K562 (cell line): ENCODE results near the gene RNF39.

Source experiments
- EZH2 ChIP-seq: IDR thresholded peaks from 2 replicates; pipeline ENCODE4 v1.6.1; 2012; ENCODE audit warnings: low read depth, mild to moderate bottlenecking, inconsistent platforms, low read length, borderline replicate concordance
- KAT8 ChIP-seq: fragments of 450-650 bp; IDR thresholded peaks from 2 replicates; pipeline ENCODE4 v1.6.1; 2016; ENCODE audit warnings: low read depth, mild to moderate bottlenecking
- RAD21 ChIP-seq, 2 experiments: fragments of 250-450 bp in 1 of 2; fragments of 450-650 bp in 1 of 2; sonication (Bioruptor Pico) in 1 of 2; formaldehyde crosslinking in 1 of 2; IDR thresholded peaks in 1 of 2; conservative IDR thresholded peaks in 1 of 2; 2 replicates each; pipeline versions ENCODE4 v1.4.0 to v1.8.0; 2020 to 2022; ENCODE audit warnings: mild to moderate bottlenecking in 2 of 2, moderate library complexity in 1 of 2
- TRIM24 ChIP-seq, 2 experiments: fragments of 450-650 bp; IDR thresholded peaks; 2 replicates each; pipeline ENCODE4 v1.6.1; 2016
- ZFX ChIP-seq: sonication (generic); formaldehyde crosslinking; IDR thresholded peaks from 2 replicates; pipeline ENCODE4 v1.8.0; 2022; ENCODE audit warnings: mild to moderate bottlenecking, missing genetic modification reagents, moderate library complexity
- ZNF551 ChIP-seq: fragments of 250-450 bp; sonication (Bioruptor Pico); IDR thresholded peaks from 2 replicates; pipeline ENCODE4 v1.5.0; 2021; ENCODE audit warnings: mild to moderate bottlenecking, moderate library complexity
- TF ChIP-seq, protein P1 (sequence below): fragments of 250-450 bp; sonication (Bioruptor Pico); IDR thresholded peaks from 2 replicates; pipeline ENCODE4 v1.4.0; 2020; ENCODE audit warnings: mild to moderate bottlenecking, moderate library complexity
- TF ChIP-seq, protein P2 (sequence below): fragments of 450-650 bp; IDR thresholded peaks from 2 replicates; pipeline ENCODE4 v1.6.1; 2018; ENCODE audit warnings: mild to moderate bottlenecking, low read depth; ENCODE audit not compliant: partially characterized antibody
- TF ChIP-seq, protein P3 (sequence below), 2 experiments: fragments of 200-800 bp in 1 of 2; sonication (Bioruptor generic) in 1 of 2; sonication (generic) in 1 of 2; formaldehyde crosslinking in 1 of 2; IDR thresholded peaks in 1 of 2; conservative IDR thresholded peaks in 1 of 2; 2 replicates each; pipeline versions ENCODE4 v1.5.0 to v1.6.1; 2016 to 2020; ENCODE audit warnings: missing compliant biosample characterization in 1 of 2, missing genetic modification characterization in 1 of 2, missing genetic modification reagents in 1 of 2

DNA sequence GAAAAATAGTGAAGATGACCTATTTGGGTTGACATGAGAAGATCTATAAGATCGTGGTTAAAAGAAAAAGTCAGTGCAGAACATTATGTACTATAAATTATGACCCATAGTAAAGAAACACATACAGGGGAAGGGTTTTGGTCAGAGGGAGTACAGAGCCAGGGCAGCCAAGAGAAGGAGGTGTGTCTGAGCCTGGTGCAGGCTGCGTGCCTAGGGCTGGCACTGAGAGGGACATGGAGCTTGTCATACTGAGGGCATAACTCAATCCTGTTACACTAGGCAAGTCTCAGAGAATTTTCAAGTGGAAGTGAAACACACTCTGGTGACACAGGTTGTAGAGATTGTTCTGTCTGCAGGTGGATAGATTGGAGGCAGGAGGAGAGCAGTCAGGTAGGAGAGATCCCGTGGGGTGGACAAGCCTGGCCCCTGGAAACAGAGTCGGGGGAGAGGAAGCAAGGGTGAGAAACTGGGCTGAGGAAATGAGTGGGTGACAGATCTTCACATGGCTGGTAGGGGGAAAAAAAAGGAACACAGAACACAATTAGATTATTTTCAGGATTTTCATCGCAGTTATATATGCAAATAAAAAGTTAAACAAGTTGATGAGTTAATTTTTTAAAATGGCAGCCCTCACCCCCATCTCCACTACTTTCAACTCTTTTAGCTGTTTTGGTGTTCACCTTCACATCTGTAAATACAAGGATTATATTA is 18.5 kb upstream of the RNF39 start:
- TF ChIP-seq, protein P1, sequence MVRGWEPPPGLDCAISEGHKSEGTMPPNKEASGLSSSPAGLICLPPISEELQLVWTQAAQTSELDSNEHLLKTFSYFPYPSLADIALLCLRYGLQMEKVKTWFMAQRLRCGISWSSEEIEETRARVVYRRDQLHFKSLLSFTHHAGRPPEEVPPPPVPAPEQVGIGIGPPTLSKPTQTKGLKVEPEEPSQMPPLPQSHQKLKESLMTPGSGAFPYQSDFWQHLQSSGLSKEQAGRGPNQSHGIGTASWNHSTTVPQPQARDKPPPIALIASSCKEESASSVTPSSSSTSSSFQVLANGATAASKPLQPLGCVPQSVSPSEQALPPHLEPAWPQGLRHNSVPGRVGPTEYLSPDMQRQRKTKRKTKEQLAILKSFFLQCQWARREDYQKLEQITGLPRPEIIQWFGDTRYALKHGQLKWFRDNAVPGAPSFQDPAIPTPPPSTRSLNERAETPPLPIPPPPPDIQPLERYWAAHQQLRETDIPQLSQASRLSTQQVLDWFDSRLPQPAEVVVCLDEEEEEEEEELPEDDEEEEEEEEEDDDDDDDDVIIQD (CRISPR knock-in tag) = no peak
- TF ChIP-seq TRIM24 (IDR thresholded peaks at IDR 0.05) = no peak
- TF ChIP-seq, protein P2, sequence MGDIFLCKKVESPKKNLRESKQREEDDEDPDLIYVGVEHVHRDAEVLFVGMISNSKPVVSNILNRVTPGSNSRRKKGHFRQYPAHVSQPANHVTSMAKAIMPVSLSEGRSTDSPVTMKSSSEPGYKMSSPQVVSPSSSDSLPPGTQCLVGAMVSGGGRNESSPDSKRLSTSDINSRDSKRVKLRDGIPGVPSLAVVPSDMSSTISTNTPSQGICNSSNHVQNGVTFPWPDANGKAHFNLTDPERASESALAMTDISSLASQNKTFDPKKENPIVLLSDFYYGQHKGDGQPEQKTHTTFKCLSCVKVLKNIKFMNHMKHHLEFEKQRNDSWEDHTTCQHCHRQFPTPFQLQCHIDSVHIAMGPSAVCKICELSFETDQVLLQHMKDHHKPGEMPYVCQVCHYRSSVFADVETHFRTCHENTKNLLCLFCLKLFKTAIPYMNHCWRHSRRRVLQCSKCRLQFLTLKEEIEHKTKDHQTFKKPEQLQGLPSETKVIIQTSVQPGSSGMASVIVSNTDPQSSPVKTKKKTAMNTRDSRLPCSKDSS = no peak
- no peak for TF ChIP-seq RAD21 (CRISPR knock-in tag; conservative IDR thresholded peaks at IDR 0.05 in 1 of 2, IDR thresholded peaks at IDR 0.05 in 1 of 2)
- TF ChIP-seq KAT8 = no peak
- no peak for TF ChIP-seq ZNF551 (CRISPR knock-in tag)
- no peak for TF ChIP-seq ZFX (CRISPR knock-in tag)
- TF ChIP-seq EZH2 = no peak
- TF ChIP-seq, protein P3, sequence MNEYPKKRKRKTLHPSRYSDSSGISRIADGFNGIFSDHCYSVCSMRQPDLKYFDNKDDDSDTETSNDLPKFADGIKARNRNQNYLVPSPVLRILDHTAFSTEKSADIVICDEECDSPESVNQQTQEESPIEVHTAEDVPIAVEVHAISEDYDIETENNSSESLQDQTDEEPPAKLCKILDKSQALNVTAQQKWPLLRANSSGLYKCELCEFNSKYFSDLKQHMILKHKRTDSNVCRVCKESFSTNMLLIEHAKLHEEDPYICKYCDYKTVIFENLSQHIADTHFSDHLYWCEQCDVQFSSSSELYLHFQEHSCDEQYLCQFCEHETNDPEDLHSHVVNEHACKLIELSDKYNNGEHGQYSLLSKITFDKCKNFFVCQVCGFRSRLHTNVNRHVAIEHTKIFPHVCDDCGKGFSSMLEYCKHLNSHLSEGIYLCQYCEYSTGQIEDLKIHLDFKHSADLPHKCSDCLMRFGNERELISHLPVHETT (CRISPR knock-in tag; conservative IDR thresholded peaks at IDR 0.05 in 1 of 2, IDR thresholded peaks at IDR 0.05 in 1 of 2) = no peak
